Ovary (tissue), 9 donors: ENCODE data around the gene CXCR1. TPM values are rescaled to one million over a fixed set of nuclear protein-coding genes. Genes with fewer than 3 reads are reported as not detected.
"Not testable (repeated sequence)": the region's sequence is repeated elsewhere in the genome, so short reads cannot be mapped to it uniquely, and the experiment has no call there.

ENCODE experiments used
- DNase-seq, 5 donors: peaks; one replicate each; pipeline ENCODE4 v3.0.0-alpha.2; 2019 to 2020
- H3K27ac ChIP-seq, 2 donors: fragments of 200-600 bp; one replicate each; pipeline versions ENCODE4 v1.5.1 to v1.8.0; 2019 to 2022
- H3K27me3 ChIP-seq: fragments of 200-600 bp; one replicate; pipeline ENCODE4 v1.8.0; 2022
- H3K36me3 ChIP-seq: fragments of 200-600 bp; sonication (generic); one replicate; pipeline ENCODE4 v1.5.1; 2019
- H3K4me1 ChIP-seq: one replicate; pipeline ENCODE4 v1.8.1; 2013; ENCODE audit warnings: mild to moderate bottlenecking, moderate library complexity; ENCODE audit not compliant: insufficient read depth
- H3K4me3 ChIP-seq: fragments of 200-600 bp; sonication (generic); one replicate; pipeline ENCODE4 v1.5.1; 2017
- H3K9me3 ChIP-seq, 2 donors: fragments of 200-600 bp in 1 of 2; sonication (generic) in 1 of 2; one replicate each; pipeline versions ENCODE4 v1.5.1 to v1.8.1; 2013 to 2019; ENCODE audit warnings: mild to moderate bottlenecking in 1 of 2, moderate library complexity in 1 of 2
- CTCF ChIP-seq, 3 donors: fragments of 450-650 bp in 2 of 3; fragments of 200-600 bp in 1 of 3; IDR thresholded peaks; one replicate each; pipeline versions ENCODE4 v1.5.1 to v1.8.0; 2016 to 2022; ENCODE audit warnings: antibody characterized with exemption in 3 of 3, mild to moderate bottlenecking in 1 of 3
- EP300 ChIP-seq: sonication (generic); formaldehyde crosslinking; IDR thresholded peaks from one replicate; pipeline ENCODE4 v1.6.1; 2017; ENCODE audit warnings: antibody characterized with exemption
- POLR2A ChIP-seq: fragments of 450-650 bp; IDR thresholded peaks from one replicate; pipeline ENCODE4 v1.6.1; 2017; ENCODE audit warnings: antibody characterized with exemption, mild to moderate bottlenecking, moderate library complexity
- WGBS, 3 donors: extraction: QIAGEN DNeasy Blood & Tissue Kit in 1 of 3; methylation state at CpG; one replicate each; pipeline versions ENCODE4 v1.1.5 to v1.1.7; 2013 to 2017; 5-methylcytosine and 5-hydroxymethylcytosine counted together
- intact Hi-C, 4 donors: fragments of 100-400 bp; cut with DNase I; formaldehyde crosslinking; loops; one replicate each; pipeline versions ENCODE4 v1.11.0 to v1.15.1; 2022 to 2023
- polyA plus RNA-seq, 2 donors: library from polyadenylated mRNA; stranded (reverse); fragments of 200-250 nt in 1 of 2; fragments of 350-450 nt in 1 of 2; fragmentation: Illumina TruSeq in 1 of 2; extraction: RNeasy Lipid Tissue Mini Kit (QIAGEN cat#74804) in 1 of 2; gene quantifications; one replicate each; pipeline ENCODE4 v1.2.3, GENCODE V29; 2013 to 2014
- total RNA-seq, 7 donors: library from RNA; depleted of rRNA in 2 of 7; stranded (reverse); fragments of >200 nt in 2 of 7; fragmentation: NEBNext Ultra II Directional in 3 of 7; extraction: Animal tissue kit (Norgen Biotek cat#: 25700) in 3 of 7; gene quantifications; one replicate each; pipeline versions ENCODE4 v1.1.0 to v1.2.4, GENCODE V29; 2016 to 2023
- donor health status: DM: no; HTN: no; CAD: no; lungs with moderate emphysema.
- donor health status: DM: no; HTN: no; CAD: no.
- donor health status: Bipolar disorder and iron deficiency.
- donor health status: DM: yes; HTN: yes; CAD: no.
- donor health status: DM: no; HTN: no; CAD: no.
- donor health status: DM: yes; HTN: yes; CAD: no.

The CXCR1 gene
- total and polyA plus RNA-seq, 9 donors, result 0.04 to 1.4 (median 0.32) TPM; not detected in 3

GRCh38 chr2:218180467-218181114 lies 13.8 kb upstream of the CXCR1 start:
- Histone ChIP-seq H3K27ac (no peak overlapping the region), H3K4me1 (no peaks in the 10 kb centered on the region), H3K9me3 (no peaks in the 10 kb centered on the region), H3K4me3 (no peak overlapping the region), H3K27me3 (no peaks in the 10 kb centered on the region), H3K36me3 (no peaks in the 10 kb centered on the region)
- no peak for DNase-seq
- no peak for TF ChIP-seq EP300
- no peak for TF ChIP-seq CTCF (IDR thresholded peaks at IDR 0.05)
- no peak for TF ChIP-seq POLR2A
- intact Hi-C loops, result loop anchor here in 1 of 4 donors (10.0 kb wide), 1 partner anchor 214 kb away; the partner anchor contains the start of gene CTDSP1
- 52 to 57% (median 57%) methylated on average over 9 of the region's 9 CpGs for WGBS, 3 donors

- WGBS, 3 donors, result 88 to 97% (median 94%) methylated on average over 4 of the region's 4 CpGs
- Histone ChIP-seq H3K27me3 (no peaks in the 10 kb centered on the region), H3K4me1 (no peaks in the 10 kb centered on the region), H3K27ac (no peak overlapping the region), H3K9me3 (no peaks in the 10 kb centered on the region), H3K36me3 (no peaks in the 10 kb centered on the region), H3K4me3 (no peak overlapping the region)
- no peak for DNase-seq
- TF ChIP-seq EP300 (no peak), CTCF (IDR thresholded peaks at IDR 0.05) (no peak), POLR2A (no peak)
- intact Hi-C loops, result loop anchor here in 1 of 4 donors (10.0 kb wide), 1 partner anchor 215 kb away; the partner anchor contains the start of gene CTDSP1
These were observed 13.0 kb upstream of the CXCR1 start for GRCh38 chr2:218179782-218180181.

GRCh38 chr2:218172845-218173244 lies 6.1 kb upstream of the CXCR1 start:
- 63 to 70% (median 64%) methylated on average over 2 of the region's 2 CpGs for WGBS, 3 donors
- H3K4me1 ChIP-seq, result no peaks in the 10 kb centered on the region
- H3K27ac ChIP-seq, result no peak overlapping the region
- H3K36me3 ChIP-seq, result no peaks in the 10 kb centered on the region
- H3K9me3 ChIP-seq, result no peaks in the 10 kb centered on the region
- H3K27me3 ChIP-seq, result no peaks in the 10 kb centered on the region
- intact Hi-C loops, result no loop called here
- no peak overlapping the region for H3K4me3 ChIP-seq
- DNase-seq, result no peak
- TF ChIP-seq POLR2A (no peak), CTCF (IDR thresholded peaks at IDR 0.05) (no peak), EP300 (no peak)

- H3K9me3 ChIP-seq, H3K36me3 ChIP-seq, H3K4me3 ChIP-seq, DNase-seq, H3K4me1 ChIP-seq, H3K27ac ChIP-seq, H3K27me3 ChIP-seq, intact Hi-C loops: not testable (repeated sequence)
- WGBS, 3 donors, result 79 to 82% (median 81%) methylated on average over 3 of the region's 3 CpGs
These were observed 5.0 kb upstream of the CXCR1 start for GRCh38 chr2:218171744-218172143.

GRCh38 chr2:218169757-218170546 lies 3.2 kb upstream of the CXCR1 start:
- H3K4me3 ChIP-seq, result no peak overlapping the region
- WGBS, 3 donors, result 31 to 54% (median 33%) methylated on average over 5 of the region's 5 CpGs
- H3K27ac ChIP-seq, result no peak overlapping the region
- intact Hi-C loops, result no loop called here
- DNase-seq, result no peak
- no peaks in the 10 kb centered on the region for H3K4me1 ChIP-seq
- no peaks in the 10 kb centered on the region for H3K27me3 ChIP-seq
- H3K36me3 ChIP-seq, result no peaks in the 10 kb centered on the region
- TF ChIP-seq EP300 (no peak), CTCF (IDR thresholded peaks at IDR 0.05) (no peak), POLR2A (no peak)
- H3K9me3 ChIP-seq, result no peaks in the 10 kb centered on the region
